SK-N-MC (cell line): Measurements from ENCODE around the gene PLA2G3.

Experiments used
- DNase-seq: peaks from one replicate; pipeline ENCODE4 v3.0.0-alpha.2; 2011; ENCODE audit warnings: low read depth, low spot score
- H3K27ac ChIP-seq: fragments of 200-600 bp; sonication (generic); 2 replicates; pipeline ENCODE4 v1.5.1; 2016; ENCODE audit warnings: mixed run types
- H3K36me3 ChIP-seq: fragments of 200-600 bp; sonication (generic); 2 replicates; pipeline ENCODE4 v1.6.1; 2017; ENCODE audit warnings: antibody characterized with exemption, low read length, mixed read lengths; ENCODE audit not compliant: insufficient read depth
- H3K4me3 ChIP-seq: fragments of 200-600 bp; sonication (generic); 2 replicates; pipeline ENCODE4 v1.5.1; 2016
- H3K9ac ChIP-seq: fragments of 200-600 bp; sonication (generic); 2 replicates; pipeline ENCODE4 v1.8.0; 2017; ENCODE audit warnings: mixed run types, mixed read lengths; ENCODE audit not compliant: insufficient read length
- H3K9me3 ChIP-seq: fragments of 200-600 bp; sonication (generic); 2 replicates; pipeline ENCODE4 v1.6.1; 2017; ENCODE audit warnings: low read depth, mild to moderate bottlenecking, antibody characterized with exemption, low read length, moderate library complexity, mixed read lengths
- EZH2 ChIP-seq: fragments of 200-600 bp; sonication (generic); IDR thresholded peaks from one replicate; pipeline ENCODE4 v1.6.1; 2017; ENCODE audit warnings: antibody characterized with exemption
- FOXP2 ChIP-seq: optimal IDR thresholded peaks from 2 replicates; pipeline ENCODE3; 2011; ENCODE audit warnings: mild to moderate bottlenecking, moderate library complexity; ENCODE audit not compliant: insufficient read depth; ENCODE audit errors: extremely low read length, control extremely low read depth
- POLR2AphosphoS5 ChIP-seq: IDR thresholded peaks from 2 replicates; pipeline ENCODE4 v1.6.1; 2012; ENCODE audit warnings: mild to moderate bottlenecking, low read depth, low read length, borderline replicate concordance

PLA2G3 gene

DNA sequence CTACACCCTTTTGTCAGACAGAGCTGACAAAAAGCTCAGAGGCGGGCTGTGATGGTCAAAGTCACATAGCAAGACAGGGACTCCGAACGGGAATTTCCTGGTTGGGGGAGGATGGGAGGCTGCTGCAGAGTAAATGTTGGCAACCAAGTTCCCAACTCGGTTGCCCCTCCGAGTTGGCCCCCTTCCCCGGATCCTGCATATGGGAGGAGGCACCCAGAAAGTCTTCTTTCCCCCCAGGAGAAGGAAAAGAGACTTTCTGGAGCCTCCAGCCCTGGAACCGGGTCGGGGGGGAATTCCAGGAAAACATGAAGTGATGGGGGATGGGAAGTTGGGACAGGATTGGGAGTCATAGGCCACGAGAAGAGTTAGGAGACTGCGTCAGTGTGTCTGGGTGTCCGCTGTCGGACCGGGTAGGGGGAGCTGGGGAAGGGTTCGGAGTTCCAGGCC, 33.6 kb downstream of the PLA2G3 start:
- TF ChIP-seq POLR2AphosphoS5 (no peak), FOXP2 (no peak), EZH2 (no peak)
- H3K36me3 ChIP-seq = no peaks in the 10 kb centered on the region
- H3K4me3 ChIP-seq = peak overlapping the region; percentile 93
- H3K9ac ChIP-seq = no peak overlapping the region
- no peaks in the 10 kb centered on the region for H3K9me3 ChIP-seq
- H3K27ac ChIP-seq = no peak overlapping the region
- DNase-seq = no peak

- H3K36me3 ChIP-seq = no peaks in the 10 kb centered on the region
- H3K9ac ChIP-seq = no peak overlapping the region
- no peak overlapping the region for H3K27ac ChIP-seq
- no peak overlapping the region for H3K4me3 ChIP-seq
- no peak for TF ChIP-seq EZH2
- no peak for TF ChIP-seq POLR2AphosphoS5
- TF ChIP-seq FOXP2 = no peak
- H3K9me3 ChIP-seq = no peaks in the 10 kb centered on the region
- DNase-seq = no peak
These were observed 34.2 kb downstream of the PLA2G3 start for GRCh38 chr22:31106001-31106571.

DNA sequence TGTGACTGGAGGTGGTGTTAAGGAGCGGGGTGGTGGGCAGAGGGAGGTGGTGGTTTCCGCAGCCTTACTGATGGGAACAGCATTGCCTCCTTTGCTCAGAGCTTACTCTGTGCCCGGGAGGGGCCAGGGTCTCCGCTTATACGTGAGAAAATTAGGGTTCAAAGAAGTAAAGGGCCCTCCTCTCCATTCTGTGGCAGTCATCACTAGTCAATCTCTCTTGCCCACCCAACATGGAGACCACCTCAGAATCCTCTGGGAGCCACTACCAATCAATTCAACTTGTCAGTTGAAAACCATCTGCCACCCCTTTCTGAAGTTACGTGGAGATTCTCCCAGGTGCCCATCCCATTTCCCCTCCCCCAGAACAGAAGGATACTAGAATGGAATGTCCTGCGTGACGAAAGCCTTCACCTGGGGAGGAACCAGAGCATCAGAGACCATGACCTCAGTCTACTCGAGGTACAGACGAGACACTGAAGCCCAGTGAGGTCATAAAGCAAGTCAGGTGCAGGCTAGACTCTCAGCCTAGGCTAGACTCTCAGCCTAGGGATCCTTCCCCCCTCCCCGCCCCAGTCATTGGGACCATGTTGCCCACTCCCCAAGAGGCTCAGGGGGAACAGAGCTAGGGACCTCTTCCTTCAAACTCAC, 34.9 kb downstream of the PLA2G3 start:
- Histone ChIP-seq H3K9ac (no peak overlapping the region), H3K27ac (no peak overlapping the region), H3K9me3 (no peaks in the 10 kb centered on the region), H3K36me3 (no peaks in the 10 kb centered on the region), H3K4me3 (no peak overlapping the region)
- TF ChIP-seq FOXP2 (no peak), POLR2AphosphoS5 (no peak), EZH2 (no peak)
- no peak for DNase-seq

GRCh38 chr22:31104869-31105268, 35.4 kb downstream of the PLA2G3 start:
- no peak overlapping the region for H3K27ac ChIP-seq
- no peak for DNase-seq
- TF ChIP-seq FOXP2 = no peak
- TF ChIP-seq POLR2AphosphoS5 = no peak
- no peak for TF ChIP-seq EZH2
- no peak overlapping the region for H3K4me3 ChIP-seq
- H3K9me3 ChIP-seq = no peaks in the 10 kb centered on the region
- H3K36me3 ChIP-seq = no peaks in the 10 kb centered on the region
- H3K9ac ChIP-seq = no peak overlapping the region

DNA sequence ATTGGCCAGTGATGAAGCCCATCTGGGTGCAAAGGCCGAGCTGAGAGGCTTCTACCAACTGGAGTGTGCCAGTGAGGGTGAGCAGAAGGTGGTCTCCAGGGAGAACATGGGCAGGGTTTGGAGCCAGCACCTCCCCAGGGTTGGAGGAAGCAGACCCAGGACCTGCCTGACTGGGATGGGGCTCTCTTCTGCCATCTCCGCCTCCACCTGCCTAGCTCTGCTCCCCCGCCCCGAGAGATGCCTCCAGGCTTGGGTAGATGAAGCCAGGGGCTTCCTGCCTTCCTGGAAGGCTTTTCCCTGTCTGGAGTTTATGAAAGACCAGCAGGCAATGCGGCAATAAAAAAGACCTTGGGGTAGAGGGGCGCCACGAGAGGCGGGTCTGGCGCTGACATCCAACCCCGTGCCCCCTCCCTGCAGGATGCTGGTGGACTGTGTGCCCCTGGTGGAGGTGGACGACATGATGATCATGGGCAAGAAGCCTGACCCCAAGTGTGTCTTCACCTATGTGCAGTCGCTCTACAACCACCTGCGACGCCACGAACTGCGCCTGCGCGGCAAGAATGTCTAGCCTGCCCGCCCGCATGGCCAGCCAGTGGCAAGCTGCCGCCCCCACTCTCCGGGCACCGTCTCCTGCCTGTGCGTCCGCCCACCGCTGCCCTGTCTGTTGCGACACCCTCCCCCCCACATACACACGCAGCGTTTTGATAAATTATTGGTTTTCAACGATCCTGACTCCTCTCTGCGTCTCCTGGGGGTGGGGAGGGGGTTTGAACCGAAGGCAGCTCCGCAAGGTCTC, 36.2 kb downstream of the PLA2G3 start:
- no peak overlapping the region for H3K4me3 ChIP-seq
- H3K27ac ChIP-seq = no peak overlapping the region
- H3K9me3 ChIP-seq = no peaks in the 10 kb centered on the region
- H3K9ac ChIP-seq = no peak overlapping the region
- H3K36me3 ChIP-seq = no peaks in the 10 kb centered on the region
- no peak for TF ChIP-seq FOXP2
- TF ChIP-seq POLR2AphosphoS5 = no peak
- TF ChIP-seq EZH2 = no peak
- no peak for DNase-seq

DNA sequence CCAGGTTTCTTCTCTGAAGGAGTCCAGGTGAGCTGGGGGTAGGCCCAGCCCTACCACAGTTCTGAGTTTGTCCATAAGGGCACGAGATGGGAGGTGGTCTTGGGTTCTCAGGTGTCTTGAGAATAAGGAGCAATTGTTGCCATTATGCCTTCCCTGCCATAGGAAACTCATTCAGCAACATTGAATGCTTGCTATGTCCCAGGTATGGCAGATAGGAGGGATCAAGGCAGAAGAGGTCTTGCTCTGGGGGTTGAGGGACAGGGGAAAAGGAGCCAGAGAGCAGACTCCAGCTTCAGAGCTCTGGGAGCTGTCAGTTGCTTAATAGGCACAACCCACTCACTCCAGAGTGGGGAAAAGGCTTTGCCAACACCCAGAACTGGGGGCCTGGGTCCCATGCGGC, 37.2 kb downstream of the PLA2G3 start:
- H3K9me3 ChIP-seq = no peaks in the 10 kb centered on the region
- TF ChIP-seq POLR2AphosphoS5 = no peak
- no peak for TF ChIP-seq EZH2
- no peak for TF ChIP-seq FOXP2
- no peaks in the 10 kb centered on the region for H3K36me3 ChIP-seq
- no peak overlapping the region for H3K9ac ChIP-seq
- no peak overlapping the region for H3K4me3 ChIP-seq
- no peak overlapping the region for H3K27ac ChIP-seq
- DNase-seq = no peak

- H3K4me3 ChIP-seq = no peak overlapping the region
- H3K36me3 ChIP-seq = no peaks in the 10 kb centered on the region
- H3K27ac ChIP-seq = no peak overlapping the region
- no peak for DNase-seq
- TF ChIP-seq POLR2AphosphoS5 (no peak), FOXP2 (no peak), EZH2 (no peak)
- no peaks in the 10 kb centered on the region for H3K9me3 ChIP-seq
- no peak overlapping the region for H3K9ac ChIP-seq
These were observed 37.7 kb downstream of the PLA2G3 start for GRCh38 chr22:31102441-31103081.
